Epithelial cell of esophagus (primary cell): ENCODE data around the gene ZNF778.

Source experiments
- DNase-seq: peaks from one replicate; pipeline ENCODE4 v3.0.0; 2010; ENCODE audit warnings: low read depth
- H3K4me3 ChIP-seq: 2 replicates; pipeline ENCODE4 v1.5.1; 2011; ENCODE audit warnings: mild to moderate bottlenecking, low read length, control low read depth
- CTCF ChIP-seq: IDR thresholded peaks from 2 replicates; pipeline ENCODE4 v1.5.1; 2011; ENCODE audit warnings: low read depth, mild to moderate bottlenecking, low read length, control low read depth, inconsistent platforms; ENCODE audit not compliant: insufficient read depth; ENCODE audit errors: missing control alignments

The ZNF778 gene

GRCh38 chr16:89274561-89275283, 57.2 kb downstream of the ZNF778 start:
- DNase-seq: no peak
- TF ChIP-seq CTCF: no peak

GRCh38 chr16:89275284-89275584, 57.7 kb downstream of the ZNF778 start:
- TF ChIP-seq CTCF: no peak
- no peak for DNase-seq
- no peak overlapping the region for H3K4me3 ChIP-seq

More at GRCh38 chr16:89274561-89275283, 57.2 kb downstream of the ZNF778 start:
- no peak overlapping the region for H3K4me3 ChIP-seq

GRCh38 chr16:89275837-89276720, 58.6 kb downstream of the ZNF778 start:
- TF ChIP-seq CTCF: no peak
- no peak overlapping the region for H3K4me3 ChIP-seq
- no peak for DNase-seq

- TF ChIP-seq CTCF: no peak
- DNase-seq: no peak
- H3K4me3 ChIP-seq: no peak overlapping the region
Measured at GRCh38 chr16:89277049-89277448, 59.5 kb downstream of the ZNF778 start.

- no peak overlapping the region for H3K4me3 ChIP-seq
- no peak for TF ChIP-seq CTCF
- DNase-seq: no peak
Measured at GRCh38 chr16:89277641-89278341, 60.3 kb downstream of the ZNF778 start.

- H3K4me3 ChIP-seq: no peak overlapping the region
- TF ChIP-seq CTCF: no peak
- DNase-seq: no peak
Measured at GRCh38 chr16:89278441-89279240, 61.1 kb downstream of the ZNF778 start.
